SJSA1 (cell line): ENCODE results near the gene CCDC85A. TPM values are rescaled to one million over a fixed set of nuclear protein-coding genes. Genes with fewer than 3 reads are reported as not detected.

Source experiments
- DNase-seq, 2 experiments: peaks; one replicate each; pipeline ENCODE4 v3.0.0-alpha.2; 2015 to 2020; ENCODE audit warnings: low spot score in 2 of 2, low read depth in 1 of 2
- H3K27ac ChIP-seq: fragments of 250-450 bp; sonication (Bioruptor Pico); 2 replicates; pipeline ENCODE4 v1.5.1; 2020; ENCODE audit warnings: mild to moderate bottlenecking, moderate library complexity
- H3K27me3 ChIP-seq: fragments of 250-450 bp; sonication (Bioruptor Pico); replicated peaks from 2 replicates; pipeline ENCODE4 v1.5.1; 2020; ENCODE audit warnings: mild to moderate bottlenecking, moderate library complexity
- H3K36me3 ChIP-seq: fragments of 250-450 bp; sonication (Bioruptor Pico); 2 replicates; pipeline ENCODE4 v1.5.1; 2020; ENCODE audit warnings: mild to moderate bottlenecking
- H3K4me1 ChIP-seq: fragments of 250-450 bp; sonication (Bioruptor Pico); replicated peaks from 2 replicates; pipeline ENCODE4 v1.6.1; 2021; ENCODE audit warnings: mild to moderate bottlenecking
- H3K4me3 ChIP-seq: fragments of 250-450 bp; sonication (Bioruptor Pico); 2 replicates; pipeline ENCODE4 v1.5.1; 2020; ENCODE audit warnings: mild to moderate bottlenecking
- H3K9me3 ChIP-seq: fragments of 250-450 bp; sonication (Bioruptor Pico); replicated peaks from 2 replicates; pipeline ENCODE4 v1.5.1; 2020; ENCODE audit warnings: mild to moderate bottlenecking
- total RNA-seq: library from RNA; depleted of rRNA; stranded (reverse); fragments of >200 nt; shearing (Covaris generic); gene quantifications from 2 replicates; pipeline ENCODE4 v1.2.3, GENCODE V29; 2014

Gene CCDC85A
- total RNA-seq, 1 experiment from 2014 or later: 0.37 TPM

GRCh38 chr2:56314371-56314770 is 130.6 kb downstream of the CCDC85A start:
- H3K9me3 ChIP-seq: no peaks in the 10 kb centered on the region
- DNase-seq: no peak
- H3K4me1 ChIP-seq: no peaks in the 10 kb centered on the region
- H3K36me3 ChIP-seq: no peaks in the 10 kb centered on the region
- no peak overlapping the region for H3K4me3 ChIP-seq
- H3K27ac ChIP-seq: no peak overlapping the region
- 0 out of 2 replicates have a peak, but pooled peaks cover 4% of the 10 kb centered on the region for H3K27me3 ChIP-seq

GRCh38 chr2:56314796-56315195 is 131.0 kb downstream of the CCDC85A start:
- Histone ChIP-seq H3K27ac (no peak overlapping the region), H3K4me1 (no peaks in the 10 kb centered on the region), H3K27me3 (peaks cover 6% of the 10 kb centered on the region; the same call in 1 of the 2 replicates), H3K36me3 (no peaks in the 10 kb centered on the region), H3K9me3 (no peaks in the 10 kb centered on the region), H3K4me3 (no peak overlapping the region)
- DNase-seq: no peak

- peaks cover 3% of the 10 kb centered on the region; the same call in 1 of the 2 replicates for H3K27me3 ChIP-seq
- H3K36me3 ChIP-seq: no peaks in the 10 kb centered on the region
- no peaks in the 10 kb centered on the region for H3K4me1 ChIP-seq
- DNase-seq: no peak
- H3K4me3 ChIP-seq: no peak overlapping the region
- H3K27ac ChIP-seq: no peak overlapping the region
- H3K9me3 ChIP-seq: no peaks in the 10 kb centered on the region
These were observed 131.6 kb downstream of the CCDC85A start for GRCh38 chr2:56315376-56315775.

- H3K27me3 ChIP-seq: peaks cover 3% of the 10 kb centered on the region; the same call in 1 of the 2 replicates
- no peaks in the 10 kb centered on the region for H3K36me3 ChIP-seq
- no peak for DNase-seq
- no peaks in the 10 kb centered on the region for H3K4me1 ChIP-seq
- H3K9me3 ChIP-seq: no peaks in the 10 kb centered on the region
- H3K4me3 ChIP-seq: no peak overlapping the region
- no peak overlapping the region for H3K27ac ChIP-seq
These were observed 132.2 kb downstream of the CCDC85A start for GRCh38 chr2:56316011-56316410.

- H3K4me1 ChIP-seq: no peaks in the 10 kb centered on the region
- H3K36me3 ChIP-seq: no peaks in the 10 kb centered on the region
- no peak for DNase-seq
- H3K27ac ChIP-seq: no peak overlapping the region
- peaks cover 3% of the 10 kb centered on the region; the same call in 1 of the 2 replicates for H3K27me3 ChIP-seq
- no peak overlapping the region for H3K4me3 ChIP-seq
- H3K9me3 ChIP-seq: no peaks in the 10 kb centered on the region
These were observed 134.4 kb downstream of the CCDC85A start for GRCh38 chr2:56318147-56318546.

GRCh38 chr2:56325661-56326345 is 142.0 kb downstream of the CCDC85A start:
- no peaks in the 10 kb centered on the region for H3K36me3 ChIP-seq
- no peak overlapping the region for H3K4me3 ChIP-seq
- H3K27ac ChIP-seq: no peak overlapping the region
- H3K27me3 ChIP-seq: no peaks in the 10 kb centered on the region
- no peaks in the 10 kb centered on the region for H3K9me3 ChIP-seq
- no peak for DNase-seq
- H3K4me1 ChIP-seq: no peaks in the 10 kb centered on the region

- Histone ChIP-seq H3K4me3 (no peak overlapping the region), H3K36me3 (no peaks in the 10 kb centered on the region), H3K4me1 (no peaks in the 10 kb centered on the region), H3K27me3 (no peaks in the 10 kb centered on the region), H3K27ac (no peak overlapping the region), H3K9me3 (no peaks in the 10 kb centered on the region)
- DNase-seq: no peak
These were observed 142.6 kb downstream of the CCDC85A start for GRCh38 chr2:56326346-56326741.

GRCh38 chr2:56331810-56332209 is 148.0 kb downstream of the CCDC85A start:
- no peaks in the 10 kb centered on the region for H3K36me3 ChIP-seq
- H3K4me1 ChIP-seq: no peaks in the 10 kb centered on the region
- no peak overlapping the region for H3K4me3 ChIP-seq
- no peaks in the 10 kb centered on the region for H3K27me3 ChIP-seq
- H3K9me3 ChIP-seq: no peaks in the 10 kb centered on the region
- H3K27ac ChIP-seq: no peak overlapping the region
- DNase-seq: no peak

GRCh38 chr2:56333812-56334485 is 150.2 kb downstream of the CCDC85A start:
- no peak for DNase-seq
- H3K27ac ChIP-seq: no peak overlapping the region

GRCh38 chr2:56334622-56335021 is 150.8 kb downstream of the CCDC85A start:
- Histone ChIP-seq H3K4me3 (no peak overlapping the region), H3K27ac (no peak overlapping the region), H3K4me1 (no peaks in the 10 kb centered on the region), H3K27me3 (no peaks in the 10 kb centered on the region), H3K36me3 (no peaks in the 10 kb centered on the region), H3K9me3 (no peaks in the 10 kb centered on the region)
- DNase-seq: no peak

More at GRCh38 chr2:56333812-56334485, 150.2 kb downstream of the CCDC85A start:
- H3K4me1 ChIP-seq: no peaks in the 10 kb centered on the region
- no peaks in the 10 kb centered on the region for H3K27me3 ChIP-seq
- H3K36me3 ChIP-seq: no peaks in the 10 kb centered on the region
- no peaks in the 10 kb centered on the region for H3K9me3 ChIP-seq
- H3K4me3 ChIP-seq: no peak overlapping the region

GRCh38 chr2:56335101-56335500 is 151.3 kb downstream of the CCDC85A start:
- Histone ChIP-seq H3K4me1 (no peaks in the 10 kb centered on the region), H3K27ac (no peak overlapping the region), H3K36me3 (no peaks in the 10 kb centered on the region), H3K27me3 (no peaks in the 10 kb centered on the region), H3K4me3 (no peak overlapping the region), H3K9me3 (no peaks in the 10 kb centered on the region)
- no peak for DNase-seq

- Histone ChIP-seq H3K9me3 (no peaks in the 10 kb centered on the region), H3K27me3 (0 out of 2 replicates have a peak, but pooled peaks cover 2% of the 10 kb centered on the region), H3K4me3 (no peak overlapping the region), H3K36me3 (no peaks in the 10 kb centered on the region), H3K27ac (no peak overlapping the region), H3K4me1 (no peaks in the 10 kb centered on the region)
- no peak for DNase-seq
These were observed 153.6 kb downstream of the CCDC85A start for GRCh38 chr2:56337342-56337741.

GRCh38 chr2:56338232-56338631 is 154.4 kb downstream of the CCDC85A start:
- Histone ChIP-seq H3K36me3 (no peaks in the 10 kb centered on the region), H3K9me3 (no peaks in the 10 kb centered on the region), H3K27ac (no peak overlapping the region)

GRCh38 chr2:56344771-56345170 is 161.0 kb downstream of the CCDC85A start:
- Histone ChIP-seq H3K36me3 (no peaks in the 10 kb centered on the region), H3K4me1 (no peaks in the 10 kb centered on the region), H3K9me3 (no peaks in the 10 kb centered on the region), H3K4me3 (no peak overlapping the region), H3K27me3 (0 out of 2 replicates have a peak, but pooled peaks cover 6% of the 10 kb centered on the region), H3K27ac (no peak overlapping the region)
- DNase-seq: no peak

More at GRCh38 chr2:56338232-56338631, 154.4 kb downstream of the CCDC85A start:
- no peak for DNase-seq
- Histone ChIP-seq H3K4me1 (no peaks in the 10 kb centered on the region), H3K27me3 (0 out of 2 replicates have a peak, but pooled peaks cover 2% of the 10 kb centered on the region), H3K4me3 (no peak overlapping the region)
